ENCODE measurements around the gene LRRC4. TPM values are rescaled to one million over a fixed set of nuclear protein-coding genes. Genes with fewer than 3 reads are reported as not detected.

Gene LRRC4
- total and polyA plus RNA-seq, 7 donors = 0.60 to 1.8 (median 1.4) TPM

DNA sequence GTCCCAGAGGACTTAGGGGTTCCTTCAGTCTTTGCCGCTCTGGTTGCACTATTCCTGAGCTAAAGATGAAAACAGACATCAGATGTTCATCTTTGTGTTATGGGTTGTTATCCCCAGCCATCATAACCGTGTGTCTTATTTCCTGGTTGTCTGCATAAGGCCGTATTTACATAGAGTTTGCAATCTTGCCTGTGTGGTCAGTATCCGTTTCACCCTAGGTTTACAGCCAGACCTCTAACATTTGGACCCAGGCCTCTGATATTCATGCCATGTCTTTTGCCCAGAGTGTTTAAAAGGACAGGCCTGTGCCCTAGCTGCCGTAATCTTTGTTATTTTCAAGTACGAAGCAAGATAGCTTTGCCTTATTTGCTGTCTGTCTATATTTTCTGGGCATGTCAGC is 26.6 kb downstream of the LRRC4 start:
- Histone ChIP-seq H3K4me3 (no peak overlapping the region), H3K4me1 (peaks cover 0 to under 1% (median 0%) of the 10 kb centered on the region in 4 donors), H3K9me3 (no peaks in the 10 kb centered on the region), H3K27ac (no peak overlapping the region), H3K36me3 (no peaks in the 10 kb centered on the region), H3K27me3 (no peaks in the 10 kb centered on the region)
- no peak for DNase-seq
- intact Hi-C loops (cut with DNase I) = no loop called here
- WGBS, 2 donors = 83 to 89% methylated on average over 6 of the region's 6 CpGs
- no peak for TF ChIP-seq EP300 (IDR thresholded peaks at IDR 0.05)
- no peak for TF ChIP-seq POLR2A (IDR thresholded peaks at IDR 0.05)
- TF ChIP-seq POLR2AphosphoS5 (IDR thresholded peaks at IDR 0.05) = no peak
- TF ChIP-seq, protein P1, sequence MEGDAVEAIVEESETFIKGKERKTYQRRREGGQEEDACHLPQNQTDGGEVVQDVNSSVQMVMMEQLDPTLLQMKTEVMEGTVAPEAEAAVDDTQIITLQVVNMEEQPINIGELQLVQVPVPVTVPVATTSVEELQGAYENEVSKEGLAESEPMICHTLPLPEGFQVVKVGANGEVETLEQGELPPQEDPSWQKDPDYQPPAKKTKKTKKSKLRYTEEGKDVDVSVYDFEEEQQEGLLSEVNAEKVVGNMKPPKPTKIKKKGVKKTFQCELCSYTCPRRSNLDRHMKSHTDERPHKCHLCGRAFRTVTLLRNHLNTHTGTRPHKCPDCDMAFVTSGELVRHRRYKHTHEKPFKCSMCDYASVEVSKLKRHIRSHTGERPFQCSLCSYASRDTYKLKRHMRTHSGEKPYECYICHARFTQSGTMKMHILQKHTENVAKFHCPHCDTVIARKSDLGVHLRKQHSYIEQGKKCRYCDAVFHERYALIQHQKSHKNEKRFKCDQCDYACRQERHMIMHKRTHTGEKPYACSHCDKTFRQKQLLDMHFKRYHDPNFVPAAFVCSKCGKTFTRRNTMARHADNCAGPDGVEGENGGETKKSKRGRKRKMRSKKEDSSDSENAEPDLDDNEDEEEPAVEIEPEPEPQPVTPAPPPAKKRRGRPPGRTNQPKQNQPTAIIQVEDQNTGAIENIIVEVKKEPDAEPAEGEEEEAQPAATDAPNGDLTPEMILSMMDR (IDR thresholded peaks at IDR 0.05) = no peak

DNA sequence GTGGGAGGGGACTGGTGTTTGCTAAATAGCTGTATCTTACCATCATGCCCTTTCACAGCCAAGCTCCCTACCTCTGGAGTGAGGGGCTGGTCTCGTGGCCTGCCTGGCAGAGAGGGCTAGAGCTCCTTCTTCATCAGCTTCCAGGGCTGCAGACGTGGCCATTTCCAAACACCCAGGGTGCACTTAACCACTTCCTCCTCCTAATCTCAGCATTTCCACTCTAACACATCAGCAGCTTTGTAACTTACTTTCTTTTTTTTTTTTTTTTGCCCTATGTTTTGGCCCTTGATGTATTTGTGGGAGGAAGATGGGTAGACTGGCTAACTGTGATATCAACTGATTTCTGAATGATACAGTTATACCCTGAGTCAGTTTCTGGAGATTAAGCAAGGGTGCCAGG is 27.4 kb downstream of the LRRC4 start:
- Histone ChIP-seq H3K4me1 (peaks cover 0 to 3% (median 0%) of the 10 kb centered on the region in 4 donors), H3K4me3 (no peak overlapping the region), H3K36me3 (no peaks in the 10 kb centered on the region), H3K27me3 (no peaks in the 10 kb centered on the region), H3K9me3 (no peaks in the 10 kb centered on the region), H3K27ac (no peak overlapping the region)
- no peak for DNase-seq
- intact Hi-C loops (cut with DNase I) = no loop called here
- 60 to 81% methylated on average over 2 of the region's 2 CpGs for WGBS, 2 donors
- TF ChIP-seq EP300 (IDR thresholded peaks at IDR 0.05) (no peak), POLR2AphosphoS5 (IDR thresholded peaks at IDR 0.05) (no peak), POLR2A (IDR thresholded peaks at IDR 0.05) (no peak)
- TF ChIP-seq, protein P1 (IDR thresholded peaks at IDR 0.05) = no peak

DNA sequence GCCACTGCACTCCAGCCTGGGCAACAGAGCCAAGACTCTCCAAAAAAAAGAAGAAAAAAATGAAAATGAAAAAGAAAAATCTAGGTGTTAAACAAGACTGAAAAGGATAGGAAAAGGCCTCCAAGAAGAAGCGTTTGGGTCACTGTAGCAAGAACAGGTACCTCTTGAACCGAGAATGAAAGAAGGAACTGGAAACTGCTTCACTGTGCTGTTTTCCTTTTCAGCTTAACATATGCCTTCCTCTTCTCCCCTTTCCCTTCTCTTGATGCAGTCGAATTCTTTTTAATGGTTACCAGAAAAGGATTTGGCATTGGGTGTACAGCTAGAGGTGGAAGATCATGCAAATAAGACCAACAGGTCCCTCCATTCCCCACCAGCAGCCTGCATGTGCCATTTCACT is 28.1 kb downstream of the LRRC4 start:
- 66 to 92% methylated on average over 3 of the region's 3 CpGs for WGBS, 2 donors
- H3K27ac ChIP-seq = no peak overlapping the region
- intact Hi-C loops (cut with DNase I) = no loop called here
- TF ChIP-seq POLR2AphosphoS5 (IDR thresholded peaks at IDR 0.05) = no peak
- TF ChIP-seq, protein P1 (IDR thresholded peaks at IDR 0.05) = no peak
- no peak for TF ChIP-seq EP300 (IDR thresholded peaks at IDR 0.05)
- no peak for TF ChIP-seq POLR2A (IDR thresholded peaks at IDR 0.05)
- no peak for DNase-seq
- H3K27me3 ChIP-seq = no peaks in the 10 kb centered on the region
- no peaks in the 10 kb centered on the region for H3K36me3 ChIP-seq
- peaks cover 0 to 3% (median 0%) of the 10 kb centered on the region in 4 donors for H3K4me1 ChIP-seq
- no peaks in the 10 kb centered on the region for H3K9me3 ChIP-seq
- no peak overlapping the region for H3K4me3 ChIP-seq

DNA sequence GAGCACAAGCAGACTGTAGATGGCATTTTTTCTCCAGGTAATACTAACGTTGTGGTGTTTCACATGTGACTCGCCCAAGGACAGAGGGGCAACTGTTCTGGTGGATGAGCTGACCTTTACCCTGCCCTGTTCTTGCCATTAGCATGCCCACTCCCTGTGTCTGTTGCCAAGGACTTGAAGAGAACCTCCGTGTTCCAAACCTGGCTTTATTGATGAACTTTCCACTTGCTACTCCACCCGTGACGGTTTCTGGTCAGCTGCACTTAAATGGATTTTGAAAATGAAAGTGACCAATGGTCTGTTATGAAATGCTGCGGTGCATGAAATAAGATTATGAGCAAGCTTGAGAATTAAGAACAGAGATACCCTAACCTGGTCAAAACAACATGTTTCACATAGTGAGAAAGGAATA is 30.4 kb downstream of the LRRC4 start:
- WGBS, 2 donors = 66 to 80% methylated on average over 6 of the region's 6 CpGs
- peaks cover 0 to 19% (median 10%) of the 10 kb centered on the region in 4 donors for H3K4me1 ChIP-seq
- H3K27me3 ChIP-seq = no peaks in the 10 kb centered on the region
- intact Hi-C loops (cut with DNase I) = no loop called here
- no peak overlapping the region for H3K4me3 ChIP-seq
- no peaks in the 10 kb centered on the region for H3K9me3 ChIP-seq
- TF ChIP-seq, protein P1 (IDR thresholded peaks at IDR 0.05) = no peak
- TF ChIP-seq POLR2AphosphoS5 (IDR thresholded peaks at IDR 0.05) = no peak
- no peak for TF ChIP-seq POLR2A (IDR thresholded peaks at IDR 0.05)
- TF ChIP-seq EP300 (IDR thresholded peaks at IDR 0.05) = no peak
- no peaks in the 10 kb centered on the region for H3K36me3 ChIP-seq
- no peak overlapping the region for H3K27ac ChIP-seq
- DNase-seq = no peak

DNA sequence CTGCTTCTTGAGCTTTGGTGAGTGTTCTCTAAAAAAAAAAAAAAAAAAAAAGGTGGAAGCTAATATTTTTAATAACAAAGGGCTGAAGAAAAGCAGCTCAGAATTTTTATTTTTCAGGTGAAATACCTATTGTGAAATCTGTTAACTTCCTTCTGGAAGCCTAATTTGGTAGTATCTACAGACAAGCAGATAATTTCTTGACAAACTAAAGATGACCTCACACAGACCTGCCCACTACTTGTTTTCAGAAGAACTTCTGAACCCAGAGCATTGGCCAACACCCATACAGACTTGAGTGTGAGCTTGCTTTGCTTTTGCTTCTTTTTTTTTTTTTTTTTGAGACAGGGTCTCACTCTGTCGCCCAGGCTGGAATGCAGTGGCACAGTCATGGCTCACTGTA is 31.2 kb downstream of the LRRC4 start:
- Histone ChIP-seq H3K4me1 (peaks cover 0 to 27% (median 18%) of the 10 kb centered on the region in 4 donors), H3K27me3 (no peaks in the 10 kb centered on the region), H3K36me3 (no peaks in the 10 kb centered on the region), H3K9me3 (no peaks in the 10 kb centered on the region), H3K4me3 (no peak overlapping the region), H3K27ac (no peak overlapping the region)
- DNase-seq = no peak
- TF ChIP-seq EP300 (IDR thresholded peaks at IDR 0.05) (no peak), POLR2AphosphoS5 (IDR thresholded peaks at IDR 0.05) (no peak), POLR2A (IDR thresholded peaks at IDR 0.05) (no peak)
- TF ChIP-seq, protein P1 (IDR thresholded peaks at IDR 0.05) = no peak
- 100% methylated on average over 1 of the region's 1 CpG for WGBS, 2 donors
- intact Hi-C loops (cut with DNase I) = no loop called here

All from sigmoid colon (tissue), 7 donors.